Heart right ventricle (tissue), 16 donors: ENCODE measurements around the gene ABTB1. TPM values are rescaled to one million over a fixed set of nuclear protein-coding genes. Genes with fewer than 3 reads are reported as not detected.

Experiments used
- ATAC-seq, 8 donors: fragments of 200-7000 bp; cut with Tn5 transposase; one replicate each; pipeline ENCODE4 v1.9.1; 2020; ENCODE audit warnings: mild to moderate bottlenecking in 8 of 8, moderate library complexity in 8 of 8, moderate number of reproducible peaks in 1 of 8
- DNase-seq, 2 donors: peaks; one replicate each; pipeline ENCODE4 v3.0.0-alpha.2; 2020
- H3K27ac ChIP-seq, 10 donors: fragments of 200-600 bp; sonication (generic) in 2 of 10; one replicate each; pipeline versions ENCODE4 v1.5.0 to v1.8.0; 2020 to 2022; ENCODE audit warnings: mild to moderate bottlenecking in 3 of 10
- H3K27me3 ChIP-seq, 7 donors: fragments of 200-600 bp; one replicate each; pipeline ENCODE4 v1.8.0; 2021 to 2022; ENCODE audit warnings: mild to moderate bottlenecking in 2 of 7
- H3K36me3 ChIP-seq, 9 donors: fragments of 200-600 bp; sonication (generic) in 1 of 9; one replicate each; pipeline versions ENCODE4 v1.5.0 to v1.8.0; 2020 to 2022; ENCODE audit warnings: mild to moderate bottlenecking in 2 of 9
- H3K4me1 ChIP-seq, 9 donors: fragments of 200-600 bp; sonication (generic) in 1 of 9; one replicate each; pipeline versions ENCODE4 v1.5.0 to v1.8.0; 2020 to 2022; ENCODE audit warnings: mild to moderate bottlenecking in 4 of 9
- H3K4me3 ChIP-seq, 10 donors: fragments of 200-600 bp; sonication (generic) in 2 of 10; one replicate each; pipeline versions ENCODE4 v1.5.0 to v1.8.0; 2020 to 2022; ENCODE audit warnings: mild to moderate bottlenecking in 7 of 10, moderate library complexity in 2 of 10
- H3K9me3 ChIP-seq, 11 donors: fragments of 200-600 bp in 10 of 11; sonication (generic) in 2 of 11; one replicate each; pipeline versions ENCODE4 v1.5.0 to v1.8.0; 2013 to 2022; ENCODE audit warnings: mild to moderate bottlenecking in 2 of 11, control low read depth in 1 of 11, moderate library complexity in 1 of 11
- WGBS, 2 donors: extraction: QIAGEN DNeasy Blood & Tissue Kit; methylation state at CpG; one replicate each; pipeline ENCODE4 v1.1.7; 2013; ENCODE audit warnings: inconsistent platforms in 1 of 2; 5-methylcytosine and 5-hydroxymethylcytosine counted together
- intact Hi-C, 10 donors: fragments of 100-400 bp; cut with DNase I; formaldehyde crosslinking; loops; one replicate each; pipeline versions ENCODE4 v1.11.1 to v1.14.2; 2022
- polyA plus RNA-seq, 2 donors: library from polyadenylated mRNA; stranded (reverse); fragments of 200-250 nt; gene quantifications; one replicate each; pipeline ENCODE4 v1.2.3, GENCODE V29; 2013
- total RNA-seq, 10 donors: library from RNA; stranded (reverse); fragmentation: NEBNext Ultra II Directional in 3 of 10; extraction: Animal tissue kit (Norgen Biotek cat#: 25700) in 3 of 10; gene quantifications; one replicate each; pipeline versions ENCODE4 v1.2.1 to v1.2.4, GENCODE V29; 2021 to 2023
- TF ChIP-seq, protein P1 (sequence below), 9 donors: fragments of 200-600 bp; sonication (generic) in 2 of 9; IDR thresholded peaks; one replicate each; pipeline versions ENCODE4 v1.5.0 to v1.8.0; 2021 to 2022; ENCODE audit warnings: antibody characterized with exemption in 9 of 9, mild to moderate bottlenecking in 5 of 9, moderate library complexity in 1 of 9
- donor health status: Arrhythmogenic right ventricular cardiomyopathy.
- donor health status: ischemic (EF 13 %, LVEDD 7.1; RV severe dilation, severe dysfunction).
- donor health status: healthy with polysubstance abuse.
- donor health status: DM: no; HTN: yes; CAD: no.
- donor health status: DM: no; HTN: no; CAD: no.
- donor health status: ischemic (EF 25% LVEDD 6.9; RV normal size, moderate dysfunction).
- donor health status: ischemic (EF 25% LVEDD 5.7; RV mildly dilated, moderate dysfunction).
- donor health status: healthy.
- donor health status: DM: yes; HTN: yes; CAD: no.
- donor health status: Ischemic cardiomyopathy.
- donor health status: ischemic (EF 35%, LVEDD 5.7; RV mildly dilated, moderate dysfunction).
- donor health status: nonischemic (EF 11% LVEDD 7.7; RV severe dilation, severe dysfunction).
- donor health status: DM: yes; HTN: yes; CAD: no.
- donor health status: PGD.
- donor health status: ischemic (EF 29% LVEDD 5.4; RV normal size, mild dysfunction).
- donor health status: nonischemic (EF 23%, LVEDD 6.1; RV moderate dilation, normal function).

Gene ABTB1
- total and polyA plus RNA-seq, 12 donors, result 19.6 to 56.3 (median 24.7) TPM

DNA sequence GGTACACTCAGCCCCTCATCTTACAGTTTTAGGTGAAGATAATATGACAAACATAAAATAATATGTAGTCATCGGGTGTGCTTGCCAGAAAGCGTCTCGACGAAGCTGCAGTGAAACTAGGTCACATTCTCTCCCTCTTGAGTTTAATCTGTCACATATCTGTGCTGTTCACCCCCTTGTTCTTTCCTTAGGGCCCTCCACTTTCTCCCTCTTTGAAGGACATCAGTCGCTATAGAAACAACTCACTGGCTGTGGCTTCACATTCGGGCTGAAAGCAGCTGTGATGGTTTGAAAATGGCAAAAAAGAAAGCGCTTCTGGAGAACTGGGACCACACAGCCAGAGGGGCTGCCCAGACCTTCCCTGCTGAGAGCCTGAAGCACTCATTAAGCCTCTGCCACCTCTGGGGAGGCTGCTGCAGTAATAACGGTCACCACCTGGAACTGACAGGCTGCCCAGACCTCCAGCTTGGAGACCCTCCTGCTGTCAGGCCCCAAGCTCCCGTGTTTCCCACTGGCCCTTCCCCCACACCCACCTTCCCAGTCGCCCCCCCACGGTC is 50.3 kb downstream of the ABTB1 start:
- peak overlapping the region in 9 of 10 donors; percentile 13 to 99 (median 58) for H3K27ac ChIP-seq
- DNase-seq, result no peak
- no peaks in the 10 kb centered on the region for H3K9me3 ChIP-seq
- H3K27me3 ChIP-seq, result no peaks in the 10 kb centered on the region
- 38 to 39% methylated on average over 11 of the region's 11 CpGs for WGBS, 2 donors
- ATAC-seq, result peak in 5 of 8 donors; percentile 8 to 29 (median 18)
- no peak overlapping the region for H3K4me3 ChIP-seq
- intact Hi-C loops, result no loop called here
- peaks cover 4 to 74% (median 43%) of the 10 kb centered on the region in 9 donors for H3K4me1 ChIP-seq
- TF ChIP-seq, protein P1, sequence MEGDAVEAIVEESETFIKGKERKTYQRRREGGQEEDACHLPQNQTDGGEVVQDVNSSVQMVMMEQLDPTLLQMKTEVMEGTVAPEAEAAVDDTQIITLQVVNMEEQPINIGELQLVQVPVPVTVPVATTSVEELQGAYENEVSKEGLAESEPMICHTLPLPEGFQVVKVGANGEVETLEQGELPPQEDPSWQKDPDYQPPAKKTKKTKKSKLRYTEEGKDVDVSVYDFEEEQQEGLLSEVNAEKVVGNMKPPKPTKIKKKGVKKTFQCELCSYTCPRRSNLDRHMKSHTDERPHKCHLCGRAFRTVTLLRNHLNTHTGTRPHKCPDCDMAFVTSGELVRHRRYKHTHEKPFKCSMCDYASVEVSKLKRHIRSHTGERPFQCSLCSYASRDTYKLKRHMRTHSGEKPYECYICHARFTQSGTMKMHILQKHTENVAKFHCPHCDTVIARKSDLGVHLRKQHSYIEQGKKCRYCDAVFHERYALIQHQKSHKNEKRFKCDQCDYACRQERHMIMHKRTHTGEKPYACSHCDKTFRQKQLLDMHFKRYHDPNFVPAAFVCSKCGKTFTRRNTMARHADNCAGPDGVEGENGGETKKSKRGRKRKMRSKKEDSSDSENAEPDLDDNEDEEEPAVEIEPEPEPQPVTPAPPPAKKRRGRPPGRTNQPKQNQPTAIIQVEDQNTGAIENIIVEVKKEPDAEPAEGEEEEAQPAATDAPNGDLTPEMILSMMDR (IDR thresholded peaks at IDR 0.05), result no peak
- peaks cover 0 to 56% (median 17%) of the 10 kb centered on the region in 9 donors for H3K36me3 ChIP-seq

DNA sequence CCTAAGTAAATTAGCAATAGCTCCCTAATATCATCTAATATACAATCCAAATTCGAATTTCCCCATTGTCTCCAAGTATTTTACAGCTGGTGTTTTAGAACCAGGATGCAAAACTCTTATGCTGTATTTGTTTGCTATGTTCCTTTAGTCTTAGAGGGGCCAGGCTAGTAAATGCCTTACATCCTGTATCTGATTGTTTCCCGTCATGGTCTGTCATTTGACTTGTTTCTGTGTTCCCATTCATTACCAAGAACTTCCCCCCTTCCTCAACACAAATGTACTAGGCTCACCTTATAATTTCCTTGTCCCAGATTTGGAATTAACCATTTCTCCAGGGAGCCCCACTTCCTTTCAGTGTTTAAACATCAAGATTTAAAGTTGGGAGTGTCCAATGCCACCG is 54.1 kb downstream of the ABTB1 start:
- no peak for DNase-seq
- Histone ChIP-seq H3K4me1 (peaks cover 9 to 74% (median 51%) of the 10 kb centered on the region in 9 donors), H3K4me3 (no peak overlapping the region), H3K36me3 (peaks cover 0 to 35% (median 0%) of the 10 kb centered on the region in 9 donors), H3K27me3 (no peaks in the 10 kb centered on the region), H3K27ac (peak overlapping the region; percentile 36 to 99 (median 68)), H3K9me3 (no peaks in the 10 kb centered on the region)
- TF ChIP-seq, protein P1 (IDR thresholded peaks at IDR 0.05), result no peak
- intact Hi-C loops, result no loop called here
- peak in 6 of 8 donors; percentile 24 to 85 (median 62) for ATAC-seq
- 65 to 71% methylated on average over 3 of the region's 3 CpGs for WGBS, 2 donors

DNA sequence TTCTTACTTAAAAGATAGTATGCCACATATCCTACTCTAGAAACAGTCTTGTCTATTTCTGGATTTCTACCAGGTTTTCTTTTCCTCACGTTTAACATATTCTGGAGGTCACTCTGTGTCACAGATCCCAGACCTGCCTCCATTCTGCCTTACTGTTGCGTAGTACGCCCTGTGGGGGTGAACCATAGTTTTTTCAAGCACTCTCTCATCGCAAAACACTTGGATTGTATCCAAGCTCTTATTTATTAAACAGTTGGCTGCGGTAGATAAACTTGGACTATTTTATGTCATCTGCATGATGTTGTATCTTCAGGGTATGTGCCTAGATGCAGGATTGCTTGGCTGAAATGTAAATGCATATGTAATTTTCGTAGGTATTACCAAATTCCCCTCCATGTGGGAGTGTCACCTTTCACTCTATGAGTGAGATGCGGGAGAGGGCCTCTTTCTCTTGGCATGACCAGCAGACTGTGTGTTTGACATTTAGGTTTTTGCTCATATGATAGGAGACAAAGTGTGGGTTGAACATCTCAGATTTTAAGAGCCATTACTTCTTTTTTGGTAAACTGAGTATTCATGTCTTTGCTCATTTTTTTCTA is 55.8 kb downstream of the ABTB1 start:
- H3K27ac ChIP-seq, result peak overlapping the region in 4 of 10 donors; percentile 15 to 72 (median 62)
- TF ChIP-seq, protein P1 (IDR thresholded peaks at IDR 0.05), result no peak
- 78 to 82% methylated on average over 7 of the region's 7 CpGs for WGBS, 2 donors

DNA sequence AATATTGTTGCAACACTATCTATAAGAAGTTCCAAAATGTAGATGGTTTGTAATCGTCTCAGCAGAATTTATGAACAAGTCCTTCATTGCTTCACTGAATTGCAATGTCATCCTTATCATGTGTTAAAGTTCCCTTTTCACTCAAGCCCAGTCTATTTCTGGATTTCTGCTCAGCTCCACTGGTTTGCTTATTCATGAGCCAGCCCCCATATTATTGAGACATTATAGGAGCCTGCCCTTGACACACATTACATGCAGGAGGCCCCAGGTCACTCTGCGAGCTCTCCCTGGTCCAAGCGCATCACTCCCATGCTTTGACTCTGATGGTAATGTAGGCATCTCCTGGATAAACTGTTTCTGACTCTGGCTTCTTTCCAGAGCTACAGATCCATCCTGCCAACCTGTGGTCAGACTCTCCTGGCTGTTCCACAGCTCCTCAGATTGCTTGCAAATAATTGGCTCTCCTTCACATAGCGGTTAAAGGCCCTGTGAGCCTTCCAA is 56.9 kb downstream of the ABTB1 start:
- intact Hi-C loops, result no loop called here
- peaks cover 0 to 28% (median 0%) of the 10 kb centered on the region in 9 donors for H3K36me3 ChIP-seq
- peaks cover 13 to 86% (median 60%) of the 10 kb centered on the region in 9 donors for H3K4me1 ChIP-seq
- H3K4me3 ChIP-seq, result no peak overlapping the region
- H3K27me3 ChIP-seq, result no peaks in the 10 kb centered on the region
- WGBS, 2 donors, result 60 to 74% methylated on average over 4 of the region's 4 CpGs
- TF ChIP-seq, protein P1 (IDR thresholded peaks at IDR 0.05), result no peak
- H3K9me3 ChIP-seq, result no peaks in the 10 kb centered on the region
- DNase-seq (no peak), ATAC-seq (peak; percentile 32 to 68 (median 45))
- peak overlapping the region in 8 of 10 donors; percentile 2 to 72 (median 42) for H3K27ac ChIP-seq

More for the DNA sequence above, 55.8 kb downstream of the ABTB1 start:
- no peaks in the 10 kb centered on the region for H3K27me3 ChIP-seq
- DNase-seq (no peak), ATAC-seq (no peak)
- intact Hi-C loops, result no loop called here
- no peak overlapping the region for H3K4me3 ChIP-seq
- H3K36me3 ChIP-seq, result peaks cover 0 to 29% (median 0%) of the 10 kb centered on the region in 9 donors
- no peaks in the 10 kb centered on the region for H3K9me3 ChIP-seq
- peaks cover 7 to 80% (median 51%) of the 10 kb centered on the region in 9 donors for H3K4me1 ChIP-seq
